OCI-LY3 (cell line): ENCODE data around the gene SLC22A4.

ENCODE experiments used
- H2AFZ ChIP-seq: fragments of 200-600, 300-600 bp; shearing (Covaris generic); 2 replicates; pipeline ENCODE4 v1.6.0; 2014; ENCODE audit warnings: antibody characterized with exemption, low read depth, low read length
- H3K27ac ChIP-seq: fragments of 200-600, 300-600 bp; sonication (generic); 2 replicates; pipeline ENCODE4 v1.5.1; 2014; ENCODE audit warnings: mild to moderate bottlenecking, low read length, moderate library complexity, mixed read lengths
- H3K27me3 ChIP-seq: fragments of 200-600, 300-600 bp; sonication (generic); 2 replicates; pipeline ENCODE4 v1.6.1; 2014; ENCODE audit warnings: low read depth, low read length, mixed read lengths
- H3K36me3 ChIP-seq: fragments of 200-600, 300-600 bp; sonication (generic); replicated peaks from 2 replicates; pipeline ENCODE3; 2014; ENCODE audit warnings: low read depth, low read length, mixed read lengths
- H3K4me1 ChIP-seq: fragments of 300-600, 200-600 bp; sonication (generic); 2 replicates; pipeline ENCODE4 v1.6.1; 2014; ENCODE audit warnings: low read length, mixed read lengths
- H3K4me2 ChIP-seq: fragments of 200-600, 300-600 bp; sonication (generic); 2 replicates; pipeline ENCODE4 v1.6.1; 2014; ENCODE audit warnings: low read length, mixed read lengths
- H3K4me3 ChIP-seq: fragments of 300-600, 200-600 bp; sonication (generic); 2 replicates; pipeline ENCODE4 v1.5.1; 2014; ENCODE audit warnings: antibody characterized with exemption, mild to moderate bottlenecking, low read length, moderate library complexity
- H3K79me2 ChIP-seq: fragments of 300-600, 200-600 bp; shearing (Covaris generic); 2 replicates; pipeline ENCODE4 v1.6.1; 2014; ENCODE audit warnings: mild to moderate bottlenecking, low read length, mixed read lengths
- H3K9ac ChIP-seq: fragments of 300-600, 200-600 bp; shearing (Covaris generic); 2 replicates; pipeline ENCODE4 v1.6.0; 2014; ENCODE audit warnings: mild to moderate bottlenecking, low read length, moderate library complexity
- H3K9me3 ChIP-seq: fragments of 200-600, 300-600 bp; shearing (Covaris generic); 2 replicates; pipeline ENCODE4 v1.6.1; 2014; ENCODE audit warnings: low read length, mixed read lengths; ENCODE audit not compliant: insufficient read depth
- H4K20me1 ChIP-seq: fragments of 200-600, 300-600 bp; sonication (generic); 2 replicates; pipeline ENCODE4 v1.6.1; 2016; ENCODE audit warnings: low read length, mixed read lengths; ENCODE audit not compliant: insufficient read depth
- EZH2phosphoT487 ChIP-seq: fragments of 200-600 bp; shearing (Covaris generic); IDR thresholded peaks from 2 replicates; pipeline ENCODE4 v1.6.1; 2018; ENCODE audit warnings: antibody characterized with exemption, mixed run types, low read depth
- TF ChIP-seq, protein P1 (sequence below): fragments of 200-600, 300-600 bp; sonication (generic); IDR thresholded peaks from 2 replicates; pipeline ENCODE4 v1.5.1; 2014; ENCODE audit warnings: antibody characterized with exemption, low read length, low read depth

SLC22A4 gene

DNA sequence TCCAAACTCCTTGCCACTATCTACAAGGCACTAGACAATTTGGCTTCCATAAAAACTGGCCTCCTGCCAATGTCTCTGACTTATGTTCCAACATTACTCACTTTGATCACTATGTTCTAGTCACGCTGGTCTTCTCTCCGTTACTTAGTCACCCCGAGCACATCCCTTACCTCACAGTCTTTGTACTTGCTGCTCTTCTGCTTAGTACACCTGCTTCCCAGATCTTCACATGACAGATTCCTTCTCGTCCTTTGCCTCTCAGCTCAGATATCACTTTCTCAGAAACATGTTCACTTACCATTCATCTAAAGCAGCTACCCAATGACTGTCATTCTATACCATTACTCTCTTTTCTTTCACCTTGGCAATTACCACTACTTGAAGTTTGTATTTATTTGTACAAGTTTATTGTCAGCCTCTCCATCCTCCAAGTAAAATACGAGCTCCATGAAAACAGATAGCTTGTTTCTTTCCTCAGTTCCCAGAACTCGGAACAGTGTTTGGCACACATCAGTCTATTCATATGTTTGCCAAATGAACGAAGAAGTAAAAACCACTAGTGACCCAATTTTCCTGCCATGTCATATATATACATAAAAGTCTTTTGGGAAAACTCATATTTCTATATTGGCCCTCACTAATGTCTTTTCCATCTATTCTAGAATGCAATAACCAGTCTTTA, 69.4 kb downstream of the SLC22A4 start:
- Histone ChIP-seq H3K27ac (no peak overlapping the region), H3K9ac (no peak overlapping the region), H3K4me1 (peaks cover under 1% of the 10 kb centered on the region; the same call in 1 of the 2 replicates)

GRCh38 chr5:132364319-132364718, 70.1 kb downstream of the SLC22A4 start:
- no peak overlapping the region for H3K27ac ChIP-seq
- H3K4me2 ChIP-seq, result no peak overlapping the region
- H3K9ac ChIP-seq, result no peak overlapping the region

More for the DNA sequence above, 69.4 kb downstream of the SLC22A4 start:
- Histone ChIP-seq H2AFZ (no peak overlapping the region), H3K27me3 (no peaks in the 10 kb centered on the region), H3K4me3 (no peak overlapping the region), H3K4me2 (no peak overlapping the region), H3K79me2 (no peaks in the 10 kb centered on the region), H3K36me3 (no peaks in the 10 kb centered on the region), H4K20me1 (no peaks in the 10 kb centered on the region), H3K9me3 (no peaks in the 10 kb centered on the region)
- TF ChIP-seq EZH2phosphoT487, result no peak
- TF ChIP-seq, protein P1, sequence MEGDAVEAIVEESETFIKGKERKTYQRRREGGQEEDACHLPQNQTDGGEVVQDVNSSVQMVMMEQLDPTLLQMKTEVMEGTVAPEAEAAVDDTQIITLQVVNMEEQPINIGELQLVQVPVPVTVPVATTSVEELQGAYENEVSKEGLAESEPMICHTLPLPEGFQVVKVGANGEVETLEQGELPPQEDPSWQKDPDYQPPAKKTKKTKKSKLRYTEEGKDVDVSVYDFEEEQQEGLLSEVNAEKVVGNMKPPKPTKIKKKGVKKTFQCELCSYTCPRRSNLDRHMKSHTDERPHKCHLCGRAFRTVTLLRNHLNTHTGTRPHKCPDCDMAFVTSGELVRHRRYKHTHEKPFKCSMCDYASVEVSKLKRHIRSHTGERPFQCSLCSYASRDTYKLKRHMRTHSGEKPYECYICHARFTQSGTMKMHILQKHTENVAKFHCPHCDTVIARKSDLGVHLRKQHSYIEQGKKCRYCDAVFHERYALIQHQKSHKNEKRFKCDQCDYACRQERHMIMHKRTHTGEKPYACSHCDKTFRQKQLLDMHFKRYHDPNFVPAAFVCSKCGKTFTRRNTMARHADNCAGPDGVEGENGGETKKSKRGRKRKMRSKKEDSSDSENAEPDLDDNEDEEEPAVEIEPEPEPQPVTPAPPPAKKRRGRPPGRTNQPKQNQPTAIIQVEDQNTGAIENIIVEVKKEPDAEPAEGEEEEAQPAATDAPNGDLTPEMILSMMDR, result no peak

GRCh38 chr5:132365213-132365612, 71.0 kb downstream of the SLC22A4 start:
- no peak overlapping the region for H3K27ac ChIP-seq
- no peak overlapping the region for H3K4me3 ChIP-seq
- no peak overlapping the region for H3K9ac ChIP-seq
- no peaks in the 10 kb centered on the region for H3K79me2 ChIP-seq
- no peak overlapping the region for H3K4me2 ChIP-seq
- 0 out of 2 replicates have a peak, but pooled peaks cover under 1% of the 10 kb centered on the region for H3K4me1 ChIP-seq
- TF ChIP-seq EZH2phosphoT487, result no peak
- TF ChIP-seq, protein P1, result no peak
- H4K20me1 ChIP-seq, result no peaks in the 10 kb centered on the region
- H3K27me3 ChIP-seq, result no peaks in the 10 kb centered on the region
- H3K9me3 ChIP-seq, result no peaks in the 10 kb centered on the region
- no peak overlapping the region for H2AFZ ChIP-seq
- no peaks in the 10 kb centered on the region for H3K36me3 ChIP-seq

More at GRCh38 chr5:132364319-132364718, 70.1 kb downstream of the SLC22A4 start:
- H3K36me3 ChIP-seq, result no peaks in the 10 kb centered on the region
- H3K4me1 ChIP-seq, result no peaks in the 10 kb centered on the region
- no peaks in the 10 kb centered on the region for H3K27me3 ChIP-seq
- H3K9me3 ChIP-seq, result no peaks in the 10 kb centered on the region
- H4K20me1 ChIP-seq, result no peaks in the 10 kb centered on the region
- TF ChIP-seq EZH2phosphoT487, result no peak
- TF ChIP-seq, protein P1, result no peak
- H3K79me2 ChIP-seq, result no peaks in the 10 kb centered on the region
- no peak overlapping the region for H3K4me3 ChIP-seq
- no peak overlapping the region for H2AFZ ChIP-seq

DNA sequence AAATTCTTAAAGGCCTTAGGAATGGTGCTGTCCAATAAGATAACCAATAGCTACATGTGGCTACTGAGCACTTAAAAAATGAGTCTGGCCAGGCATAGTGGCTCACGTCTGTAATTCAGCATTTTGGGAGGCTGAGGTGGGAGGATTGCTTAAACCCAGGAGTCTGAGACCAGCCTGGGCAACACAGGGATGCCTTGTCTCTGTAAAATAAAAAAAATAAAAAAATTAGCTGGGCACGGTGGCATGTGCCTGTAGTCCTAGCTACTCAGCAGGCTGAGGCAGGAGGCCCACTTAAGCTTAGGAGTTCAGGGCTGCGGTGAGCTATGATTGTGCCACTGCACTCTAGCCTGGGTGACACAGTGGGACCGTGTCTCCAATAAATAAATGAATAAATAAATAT, 74.0 kb downstream of the SLC22A4 start:
- no peaks in the 10 kb centered on the region for H4K20me1 ChIP-seq
- H3K4me1 ChIP-seq, result peaks cover 4% of the 10 kb centered on the region; the same call in 1 of the 2 replicates
- no peaks in the 10 kb centered on the region for H3K36me3 ChIP-seq
- no peak overlapping the region for H3K27ac ChIP-seq
- no peak overlapping the region for H3K4me2 ChIP-seq
- no peak overlapping the region for H3K9ac ChIP-seq
- no peaks in the 10 kb centered on the region for H3K79me2 ChIP-seq
- no peak overlapping the region for H2AFZ ChIP-seq
- H3K9me3 ChIP-seq, result no peaks in the 10 kb centered on the region
- H3K4me3 ChIP-seq, result no peak overlapping the region
- no peaks in the 10 kb centered on the region for H3K27me3 ChIP-seq
- TF ChIP-seq, protein P1, result no peak
- no peak for TF ChIP-seq EZH2phosphoT487
